Upper lobe of left lung (tissue), 6 donors: Measurements from ENCODE around the gene DPF1. TPM values are rescaled to one million over a fixed set of nuclear protein-coding genes. Genes with fewer than 3 reads are reported as not detected.

Experiments
- ATAC-seq, 2 donors: fragments of 200-7000 bp; cut with Tn5 transposase; one replicate each; pipeline ENCODE4 v1.9.1; 2022; ENCODE audit warnings: mild to moderate bottlenecking in 2 of 2, moderate library complexity in 2 of 2; ENCODE audit not compliant: low FRiP score in 2 of 2
- DNase-seq, 2 donors: peaks; one replicate each; pipeline ENCODE4 v3.0.0-alpha.2; 2019 to 2020
- H3K27ac ChIP-seq, 4 donors: fragments of 200-600 bp; sonication (generic); one replicate each; pipeline ENCODE4 v1.5.1; 2016 to 2019
- H3K27me3 ChIP-seq, 4 donors: fragments of 200-600 bp; sonication (generic); one replicate each; pipeline ENCODE4 v1.5.1; 2017 to 2019
- H3K36me3 ChIP-seq, 4 donors: fragments of 200-600 bp; sonication (generic); one replicate each; pipeline ENCODE4 v1.5.1; 2016 to 2019
- H3K4me1 ChIP-seq, 4 donors: fragments of 200-600 bp; sonication (generic); one replicate each; pipeline ENCODE4 v1.5.1; 2018 to 2019
- H3K4me3 ChIP-seq, 4 donors: fragments of 200-600 bp; sonication (generic); one replicate each; pipeline ENCODE4 v1.5.1; 2017 to 2019; ENCODE audit warnings: mild to moderate bottlenecking in 2 of 4, moderate library complexity in 1 of 4
- H3K9me3 ChIP-seq, 4 donors: fragments of 200-600 bp; sonication (generic); one replicate each; pipeline ENCODE4 v1.5.1; 2018 to 2019
- EP300 ChIP-seq, 4 donors: sonication (generic); formaldehyde crosslinking; IDR thresholded peaks; one replicate each; pipeline ENCODE4 v1.5.1; 2017; ENCODE audit warnings: antibody characterized with exemption in 4 of 4, control low read depth in 2 of 4
- POLR2A ChIP-seq, 4 donors: fragments of 450-650 bp; IDR thresholded peaks; one replicate each; pipeline ENCODE4 v1.5.1; 2016 to 2017; ENCODE audit warnings: antibody characterized with exemption in 4 of 4, mild to moderate bottlenecking in 2 of 4
- POLR2AphosphoS5 ChIP-seq, 2 donors: sonication (generic); formaldehyde crosslinking; IDR thresholded peaks; one replicate each; pipeline ENCODE4 v1.5.1; 2017; ENCODE audit warnings: antibody characterized with exemption in 2 of 2
- WGBS, 2 donors: methylation state at CpG; one replicate each; pipeline ENCODE4 v1.1.5; 2017 to 2018; 5-methylcytosine and 5-hydroxymethylcytosine counted together
- total RNA-seq, 6 donors: library from RNA; depleted of rRNA in 4 of 6; stranded (reverse); fragments of >200 nt in 4 of 6; gene quantifications; one replicate each; pipeline versions ENCODE4 v1.1.0 to v1.2.1, GENCODE V29; 2016 to 2021
- TF ChIP-seq, protein P1 (sequence below), 6 experiments: fragments of 450-650 bp in 4 of 6; fragments of 200-600 bp in 2 of 6; sonication (generic) in 2 of 6; IDR thresholded peaks; one replicate each; pipeline ENCODE4 v1.5.1; 2016 to 2019; ENCODE audit warnings: antibody characterized with exemption in 6 of 6
- donor health status: DM: no; HTN: no; CAD: no; lungs with moderate emphysema.
- donor health status: DM: no; HTN: yes; CAD: no; lungs with severe emphysema.

DPF1 gene
- total RNA-seq, 6 donors from 2014 or later = 0.40 to 0.46 TPM; not detected in 4

DNA sequence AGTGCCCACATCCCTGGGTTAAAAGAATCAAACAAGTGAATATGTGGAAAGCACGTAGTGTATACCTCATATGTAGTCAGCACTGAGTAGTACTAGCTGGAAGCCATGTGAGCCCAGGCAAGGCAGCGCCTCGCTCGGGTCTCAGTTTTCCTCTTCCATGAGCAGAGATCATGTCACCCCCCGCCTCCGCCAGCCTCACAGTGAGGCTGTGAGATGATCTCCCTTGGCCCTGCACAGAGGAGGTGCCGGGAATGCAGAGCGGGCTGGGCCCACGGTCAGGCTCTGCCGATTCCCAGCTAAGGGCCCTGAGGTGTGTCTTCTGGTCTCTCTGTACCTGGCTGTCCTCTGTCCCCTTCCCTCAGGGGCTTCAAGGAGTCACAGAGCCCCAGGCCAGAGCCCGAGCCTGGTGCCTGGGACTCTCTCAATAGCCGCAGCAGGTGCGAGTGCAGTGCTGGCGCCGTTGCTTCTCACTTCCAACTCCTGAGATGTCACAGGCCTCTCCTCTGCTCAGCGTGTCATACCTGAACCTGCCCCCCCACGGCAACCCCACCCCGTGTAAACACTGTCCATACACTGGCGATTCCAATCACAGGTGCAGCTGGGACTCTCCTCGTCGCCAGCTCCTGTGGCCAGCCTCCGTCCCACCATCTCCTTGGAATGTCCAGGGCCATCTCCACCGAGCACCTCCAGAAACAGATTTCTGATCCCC is 26.9 kb downstream of the DPF1 start:
- 93 to 94% methylated on average over 16 to 23 of the region's 23 CpGs for WGBS, 2 donors
- Histone ChIP-seq H3K27ac (no peak overlapping the region), H3K27me3 (no peaks in the 10 kb centered on the region), H3K4me1 (no peaks in the 10 kb centered on the region), H3K4me3 (no peak overlapping the region), H3K36me3 (peaks cover 0 to 65% (median 39%) of the 10 kb centered on the region in 4 donors), H3K9me3 (no peaks in the 10 kb centered on the region)
- TF ChIP-seq POLR2AphosphoS5 (IDR thresholded peaks at IDR 0.05) (no peak), POLR2A (IDR thresholded peaks at IDR 0.05) (no peak), EP300 (IDR thresholded peaks at IDR 0.05) (no peak)
- TF ChIP-seq, protein P1, sequence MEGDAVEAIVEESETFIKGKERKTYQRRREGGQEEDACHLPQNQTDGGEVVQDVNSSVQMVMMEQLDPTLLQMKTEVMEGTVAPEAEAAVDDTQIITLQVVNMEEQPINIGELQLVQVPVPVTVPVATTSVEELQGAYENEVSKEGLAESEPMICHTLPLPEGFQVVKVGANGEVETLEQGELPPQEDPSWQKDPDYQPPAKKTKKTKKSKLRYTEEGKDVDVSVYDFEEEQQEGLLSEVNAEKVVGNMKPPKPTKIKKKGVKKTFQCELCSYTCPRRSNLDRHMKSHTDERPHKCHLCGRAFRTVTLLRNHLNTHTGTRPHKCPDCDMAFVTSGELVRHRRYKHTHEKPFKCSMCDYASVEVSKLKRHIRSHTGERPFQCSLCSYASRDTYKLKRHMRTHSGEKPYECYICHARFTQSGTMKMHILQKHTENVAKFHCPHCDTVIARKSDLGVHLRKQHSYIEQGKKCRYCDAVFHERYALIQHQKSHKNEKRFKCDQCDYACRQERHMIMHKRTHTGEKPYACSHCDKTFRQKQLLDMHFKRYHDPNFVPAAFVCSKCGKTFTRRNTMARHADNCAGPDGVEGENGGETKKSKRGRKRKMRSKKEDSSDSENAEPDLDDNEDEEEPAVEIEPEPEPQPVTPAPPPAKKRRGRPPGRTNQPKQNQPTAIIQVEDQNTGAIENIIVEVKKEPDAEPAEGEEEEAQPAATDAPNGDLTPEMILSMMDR (IDR thresholded peaks at IDR 0.05) = no peak
- DNase-seq = no peak
- no peak for ATAC-seq

DNA sequence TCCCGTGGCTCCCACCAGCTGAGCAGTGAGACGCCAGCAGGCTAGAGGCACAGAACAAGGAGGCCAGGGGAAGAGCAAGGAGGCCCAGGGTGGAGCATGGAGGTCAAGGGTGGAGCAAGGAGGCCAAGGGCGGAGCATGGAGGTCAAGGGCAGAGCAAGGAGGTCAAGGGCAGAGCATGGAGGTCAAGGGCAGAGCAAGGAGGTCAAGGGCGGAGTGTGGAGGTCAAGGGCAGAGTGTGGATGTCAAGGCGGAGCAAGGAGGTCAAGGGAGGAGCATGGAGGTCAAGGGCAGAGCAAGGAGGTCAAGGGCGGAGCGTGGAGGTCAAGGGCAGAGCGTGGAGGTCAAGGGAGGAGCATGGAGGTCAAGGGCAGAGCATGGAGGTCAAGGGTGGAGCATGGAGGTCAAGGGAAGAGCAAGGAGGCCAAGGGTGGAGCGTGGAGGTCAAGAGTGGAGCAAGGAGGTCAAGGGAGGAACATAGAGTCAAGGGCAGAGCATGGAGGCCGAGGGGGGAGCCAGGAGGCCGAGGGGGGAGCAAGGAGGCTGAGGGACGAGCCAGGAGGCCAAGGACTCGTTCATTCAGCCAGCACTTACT is 27.7 kb downstream of the DPF1 start:
- WGBS, 2 donors = 87 to 88% methylated on average over 13 of the region's 13 CpGs
- Histone ChIP-seq H3K9me3 (no peaks in the 10 kb centered on the region), H3K4me1 (no peaks in the 10 kb centered on the region), H3K36me3 (peaks cover 0 to 62% (median 35%) of the 10 kb centered on the region in 4 donors), H3K27me3 (no peaks in the 10 kb centered on the region), H3K27ac (no peak overlapping the region), H3K4me3 (no peak overlapping the region)
- TF ChIP-seq POLR2A (IDR thresholded peaks at IDR 0.05) (no peak), EP300 (IDR thresholded peaks at IDR 0.05) (no peak), POLR2AphosphoS5 (IDR thresholded peaks at IDR 0.05) (no peak)
- TF ChIP-seq, protein P1 (IDR thresholded peaks at IDR 0.05) = no peak
- no peak for DNase-seq
- no peak for ATAC-seq

DNA sequence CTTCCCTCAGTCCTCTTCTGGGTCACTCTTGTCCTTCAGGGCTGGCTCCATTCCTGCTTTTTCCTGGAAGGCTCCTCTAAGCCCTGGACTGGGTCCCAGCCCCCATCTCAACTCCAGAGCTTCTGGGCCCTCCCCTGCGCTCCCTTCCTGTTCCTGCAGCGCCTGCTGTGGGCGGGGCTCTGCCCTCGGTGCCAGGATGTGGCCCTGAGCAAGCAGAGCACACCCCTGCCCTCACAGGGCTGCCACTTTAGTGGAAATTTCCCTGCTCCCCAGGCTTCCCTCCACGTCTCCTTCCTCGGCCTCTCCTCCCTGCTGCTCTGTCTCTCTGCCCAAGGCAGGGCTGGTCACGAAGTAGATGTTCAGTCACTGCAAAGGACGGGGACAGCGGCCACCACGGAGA is 28.8 kb downstream of the DPF1 start:
- H3K4me1 ChIP-seq = no peaks in the 10 kb centered on the region
- H3K27me3 ChIP-seq = no peaks in the 10 kb centered on the region
- WGBS, 2 donors = 79 to 90% methylated on average over 7 to 10 of the region's 10 CpGs
- H3K9me3 ChIP-seq = no peaks in the 10 kb centered on the region
- H3K27ac ChIP-seq = no peak overlapping the region
- no peak for TF ChIP-seq EP300 (IDR thresholded peaks at IDR 0.05)
- TF ChIP-seq POLR2A (IDR thresholded peaks at IDR 0.05) = no peak
- TF ChIP-seq, protein P1 (IDR thresholded peaks at IDR 0.05) = no peak
- no peak for TF ChIP-seq POLR2AphosphoS5 (IDR thresholded peaks at IDR 0.05)
- no peak for DNase-seq
- peaks cover 0 to 51% (median 30%) of the 10 kb centered on the region in 4 donors for H3K36me3 ChIP-seq
- ATAC-seq = no peak
- no peak overlapping the region for H3K4me3 ChIP-seq

DNA sequence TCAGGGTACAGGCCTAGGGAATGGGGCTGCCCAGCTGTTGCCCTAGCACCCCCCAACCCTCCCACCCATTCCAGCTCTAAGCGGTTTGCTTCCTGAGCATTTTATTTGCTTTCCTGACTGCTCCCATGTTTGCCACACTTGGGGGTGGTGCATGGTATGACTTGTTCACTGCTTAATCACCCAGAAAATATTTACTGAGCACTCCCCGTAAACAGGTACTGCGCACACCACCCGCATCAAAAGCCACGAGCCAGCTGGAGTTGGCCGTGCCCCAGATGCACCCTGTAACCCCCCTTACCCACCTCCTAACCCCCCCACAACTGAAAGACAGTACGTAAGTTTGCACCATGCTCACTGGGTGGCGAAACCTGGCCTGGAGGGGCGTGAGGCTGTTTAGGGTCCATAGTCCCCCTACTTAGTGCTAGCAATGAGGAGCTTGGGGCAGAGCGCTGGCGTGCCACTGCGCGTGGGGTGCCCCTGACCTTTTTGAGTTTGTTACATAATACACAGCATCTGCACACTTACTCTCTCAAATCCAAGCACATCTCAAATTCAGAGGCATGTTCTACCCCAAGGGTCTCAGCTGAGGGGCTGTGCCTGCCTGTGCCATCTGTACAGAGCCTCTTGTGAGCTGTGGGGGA is 29.8 kb downstream of the DPF1 start:
- H3K4me1 ChIP-seq = no peaks in the 10 kb centered on the region
- no peak for TF ChIP-seq EP300 (IDR thresholded peaks at IDR 0.05)
- TF ChIP-seq POLR2A (IDR thresholded peaks at IDR 0.05) = no peak
- no peak for DNase-seq
- peaks cover 0 to 41% (median 28%) of the 10 kb centered on the region in 4 donors for H3K36me3 ChIP-seq
- ATAC-seq = no peak
- H3K27ac ChIP-seq = no peak overlapping the region
- no peaks in the 10 kb centered on the region for H3K9me3 ChIP-seq
- 85 to 97% methylated on average over 13 of the region's 13 CpGs for WGBS, 2 donors
- no peak overlapping the region for H3K4me3 ChIP-seq
- H3K27me3 ChIP-seq = no peaks in the 10 kb centered on the region

DNA sequence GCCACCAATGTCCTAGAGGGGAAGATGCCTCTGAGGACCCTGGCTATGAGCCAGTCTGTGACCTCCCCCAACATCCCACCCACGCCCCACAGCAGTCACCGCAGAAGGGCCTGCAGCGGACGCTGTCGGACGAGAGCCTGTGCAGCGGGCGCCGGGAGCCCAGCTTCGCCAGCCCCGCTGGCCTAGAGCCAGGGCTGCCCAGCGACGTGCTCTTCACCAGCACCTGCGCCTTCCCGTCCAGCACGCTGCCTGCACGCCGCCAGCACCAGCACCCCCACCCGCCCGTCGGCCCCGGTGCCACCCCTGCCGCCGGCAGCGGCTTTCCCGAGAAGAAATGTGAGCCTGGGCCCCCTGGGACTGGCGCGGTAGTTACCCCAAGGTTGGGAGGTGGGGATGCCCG is 30.6 kb downstream of the DPF1 start:
- 83 to 90% methylated on average over 5 to 27 of the region's 29 CpGs for WGBS, 2 donors
- Histone ChIP-seq H3K27me3 (no peaks in the 10 kb centered on the region), H3K4me3 (no peak overlapping the region), H3K4me1 (no peaks in the 10 kb centered on the region), H3K9me3 (no peaks in the 10 kb centered on the region), H3K27ac (no peak overlapping the region), H3K36me3 (peaks cover 0 to 37% (median 22%) of the 10 kb centered on the region in 4 donors)
- no peak for DNase-seq
- no peak for TF ChIP-seq POLR2A (IDR thresholded peaks at IDR 0.05)
- TF ChIP-seq EP300 (IDR thresholded peaks at IDR 0.05) = no peak
- TF ChIP-seq POLR2AphosphoS5 (IDR thresholded peaks at IDR 0.05) = no peak
- TF ChIP-seq, protein P1 (IDR thresholded peaks at IDR 0.05) = no peak
- no peak for ATAC-seq
